Measurements from ENCODE around the gene PARM1. TPM values are rescaled to one million over a fixed set of nuclear protein-coding genes. Genes with fewer than 3 reads are reported as not detected.

The PARM1 gene
- total and polyA plus RNA-seq, 2 donors (not counting 1 experiment from before 2014, with no cell fraction given), result 7.8 to 10.4 TPM

- Mint-ChIP-seq H3K27ac (peak overlapping the region; percentile 62), H3K4me3 (peak overlapping the region; percentile 13), H3K9me3 (ENCODE audit: insufficient read depth) (peaks cover 3% of the 10 kb centered on the region), H3K4me1 (peaks cover 54% of the 10 kb centered on the region), H3K27me3 (no peaks in the 10 kb centered on the region)
- H2AFZ ChIP-seq (ENCODE audit: insufficient read depth, low read depth, low read length, poor library complexity, severe bottlenecking), result peak overlapping the region; percentile 32
- H3K36me3 ChIP-seq (replicated peaks in 1 of 2; ENCODE audit: control extremely low read depth in 1 of 2, control insufficient read depth in 1 of 2, extremely low read depth in 1 of 2, insufficient read depth in 2 of 2, low read length in 1 of 2), result no peaks in the 10 kb centered on the region
- WGBS (ENCODE audit: insufficient coverage), result 28% methylated on average over 2 of the region's 3 CpGs
- no peaks in the 10 kb centered on the region for H3K79me2 ChIP-seq (ENCODE audit: control insufficient read depth, insufficient read depth, low read length)
- H3K4me3 ChIP-seq (ENCODE audit: control extremely low read depth in 1 of 5, extremely low read depth in 1 of 5, insufficient read depth in 1 of 5, low read depth in 2 of 5, low read length in 4 of 5), result no peak overlapping the region
- peak; percentile 85 for ATAC-seq (ENCODE audit: low read depth)
- H4K20me1 ChIP-seq (ENCODE audit: control insufficient read depth, insufficient read depth, low read length, poor library complexity, severe bottlenecking), result no peaks in the 10 kb centered on the region
- H3K4me1 ChIP-seq (ENCODE audit: control insufficient read depth in 2 of 2, insufficient read depth in 2 of 2, low read length in 2 of 2), result peaks cover 49 to 53% of the 10 kb centered on the region in 2 donors
- H3K9me3 ChIP-seq (ENCODE audit: control extremely low read depth in 1 of 3, control insufficient read depth in 2 of 3, insufficient read depth in 1 of 3, low read length in 2 of 3), result peaks cover 0 to 4% (median 3%) of the 10 kb centered on the region in 3 donors
- peak; percentile 51 for DNase-seq
- H3K27ac ChIP-seq (ENCODE audit: low read length in 2 of 2), result peak overlapping the region; percentile 17 to 74
- ChIA-PET POLR2A (no interaction called here), CTCF (interaction anchor here (0.6 to 1.4 kb wide), 4 partner anchors 11 to 181 kb away, joined by 3 read pairs; no protein-coding TSS in a partner anchor)
- intact Hi-C loops (cut with micrococcal nuclease), result no loop called here
- TF ChIP-seq EZH2 (IDR thresholded peaks at IDR 0.05; ENCODE audit: borderline replicate concordance, insufficient read depth, low read depth, low read length, poor library complexity, severe bottlenecking), result no peak
- no peak for TF ChIP-seq CTCF (IDR thresholded peaks at IDR 0.05)
- no peaks in the 10 kb centered on the region for H3K27me3 ChIP-seq (replicated peaks in 1 of 4; ENCODE audit: control extremely low read depth in 1 of 4, control insufficient read depth in 3 of 4, insufficient read depth in 4 of 4, low read length in 3 of 4)
- peak overlapping the region; percentile 35 for H3K4me2 ChIP-seq (replicated peaks; ENCODE audit: low read depth, low read length, poor library complexity, severe bottlenecking)
- no peak overlapping the region for H3K9ac ChIP-seq (ENCODE audit: low read length)
Observed at GRCh38 chr4:75099321-75099720, 166.4 kb downstream of the PARM1 start.

Other genes starting within 250 kb of the PARM1 start
- not detected in 2 replicates for gene BTC, start 138.6 kb upstream of the PARM1 start, total RNA-seq
- not detected in 2 replicates for gene BTC, start 138.6 kb upstream of the PARM1 start, polyA plus RNA-seq